ENCODE measurements around the gene CAPN12.

The CAPN12 gene

DNA sequence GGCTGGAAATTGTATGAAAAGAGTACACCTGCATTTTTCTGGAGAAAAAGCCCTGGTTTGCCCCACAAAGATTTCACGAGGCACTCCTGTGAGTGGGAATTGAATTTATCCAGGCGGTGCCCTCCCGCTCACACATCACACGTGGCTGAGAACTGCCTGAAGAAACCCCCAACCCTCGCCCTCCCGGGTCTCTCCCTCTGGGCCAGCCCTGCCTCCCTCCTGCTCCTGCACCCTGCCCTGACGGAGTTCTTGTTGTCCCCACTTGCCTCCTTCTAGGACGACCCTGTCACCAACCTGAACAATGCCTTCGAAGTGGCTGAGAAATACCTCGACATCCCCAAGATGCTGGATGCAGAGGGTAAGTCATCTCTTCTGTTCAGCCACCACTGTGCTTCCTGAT lies 35.2 kb downstream of the CAPN12 start:
- DNase-seq: no peak

- no peak for DNase-seq
Observed at GRCh38 chr19:38708413-38709024, 35.8 kb downstream of the CAPN12 start.

DNA sequence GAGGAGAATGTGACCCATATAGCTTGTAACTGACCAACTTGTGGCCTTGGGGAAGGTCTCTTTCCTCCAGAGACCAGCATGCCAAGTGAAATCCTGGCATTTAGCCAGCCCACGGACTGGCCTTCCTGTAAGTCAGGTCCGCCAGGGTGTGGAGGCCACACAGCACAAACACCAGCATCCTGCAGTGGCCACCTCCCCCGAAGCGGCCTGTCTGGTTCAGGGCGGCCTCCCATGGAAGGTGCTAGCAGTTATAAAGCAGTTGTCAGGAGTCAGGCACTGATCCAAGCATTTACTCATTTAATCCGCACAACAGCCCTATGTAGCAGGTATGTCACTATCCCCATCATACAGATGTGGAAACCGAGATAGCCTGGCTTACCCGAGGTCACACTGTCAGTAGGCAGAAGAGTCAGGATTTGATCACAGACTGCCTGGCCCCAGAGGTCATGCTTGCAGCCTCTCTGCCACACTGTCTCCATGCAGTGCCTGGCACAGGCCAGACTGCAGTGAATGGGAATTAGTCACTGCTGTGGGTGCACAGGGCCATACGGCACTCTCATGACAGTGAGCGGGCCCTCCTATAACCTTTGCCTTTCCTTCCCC lies 36.7 kb downstream of the CAPN12 start:
- DNase-seq: no peak

- no peak for DNase-seq
Observed at GRCh38 chr19:38706792-38707511, 37.3 kb downstream of the CAPN12 start.

DNA sequence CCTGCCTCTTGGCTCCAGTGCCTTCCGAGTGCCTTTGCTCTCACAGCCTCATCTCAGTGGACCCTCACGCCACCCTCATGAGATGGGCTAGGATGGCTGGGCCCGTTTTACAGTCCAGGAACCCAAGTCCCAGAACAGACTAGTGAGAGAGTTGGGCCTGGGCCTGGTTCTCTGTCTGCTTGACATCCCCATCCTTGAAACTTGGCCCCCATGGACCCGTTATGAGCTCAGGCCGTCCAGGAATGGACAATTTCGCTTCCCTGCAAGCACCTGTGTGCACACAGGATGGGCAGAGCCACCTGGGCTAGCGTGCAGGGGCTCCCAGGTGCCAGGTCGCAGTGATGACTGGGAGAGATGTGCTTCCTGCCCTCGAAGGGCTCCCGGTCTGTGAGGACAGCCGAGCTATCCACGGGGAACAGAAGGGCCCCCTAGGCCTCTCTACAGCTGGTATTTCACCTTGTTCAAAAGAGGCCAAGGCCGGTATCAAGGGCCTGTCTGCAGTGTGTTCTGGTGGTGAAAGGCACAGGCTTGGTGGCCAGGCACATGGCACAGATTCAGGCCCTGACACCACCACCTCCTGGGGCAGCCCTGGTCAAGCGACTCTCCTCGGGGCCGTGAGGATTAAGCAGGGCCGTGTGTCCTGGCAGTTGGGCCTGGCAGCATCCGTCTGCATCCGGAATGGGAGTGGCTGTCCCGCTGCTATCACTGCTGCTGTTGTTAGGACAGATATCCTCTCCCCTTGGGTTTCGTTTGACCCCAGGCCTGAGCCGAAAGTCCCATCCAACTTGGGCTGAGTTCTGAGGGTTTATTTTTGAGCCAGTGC lies 38.9 kb downstream of the CAPN12 start:
- no peak for DNase-seq

DNA sequence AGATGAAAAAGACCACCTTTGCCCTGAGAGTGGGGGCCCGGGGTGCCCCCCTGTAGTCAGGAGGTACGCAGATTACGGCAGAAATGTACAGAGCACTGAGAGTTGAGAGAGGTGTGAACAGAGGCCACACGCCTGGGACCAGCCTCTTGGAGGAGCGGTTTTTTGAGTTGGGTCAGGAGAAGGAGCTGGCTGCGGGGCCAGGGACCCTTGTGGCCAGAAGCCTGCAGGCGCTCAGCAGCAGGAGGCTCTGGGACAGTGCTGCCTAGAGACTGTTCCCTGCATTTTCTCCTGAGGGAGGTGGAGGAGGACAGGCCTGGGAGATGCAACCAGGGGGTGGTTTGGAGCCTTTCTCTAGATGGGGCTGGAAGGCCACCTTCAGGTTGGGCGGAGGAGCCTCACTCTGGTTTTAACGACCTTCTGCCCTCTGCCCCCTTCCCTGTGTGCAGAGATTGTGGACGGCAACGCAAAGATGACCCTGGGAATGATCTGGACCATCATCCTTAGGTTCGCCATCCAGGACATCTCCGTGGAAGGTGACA lies 39.7 kb downstream of the CAPN12 start:
- DNase-seq: no peak

- DNase-seq: no peak
Observed at GRCh38 chr19:38703509-38703908, 40.8 kb downstream of the CAPN12 start.

DNA sequence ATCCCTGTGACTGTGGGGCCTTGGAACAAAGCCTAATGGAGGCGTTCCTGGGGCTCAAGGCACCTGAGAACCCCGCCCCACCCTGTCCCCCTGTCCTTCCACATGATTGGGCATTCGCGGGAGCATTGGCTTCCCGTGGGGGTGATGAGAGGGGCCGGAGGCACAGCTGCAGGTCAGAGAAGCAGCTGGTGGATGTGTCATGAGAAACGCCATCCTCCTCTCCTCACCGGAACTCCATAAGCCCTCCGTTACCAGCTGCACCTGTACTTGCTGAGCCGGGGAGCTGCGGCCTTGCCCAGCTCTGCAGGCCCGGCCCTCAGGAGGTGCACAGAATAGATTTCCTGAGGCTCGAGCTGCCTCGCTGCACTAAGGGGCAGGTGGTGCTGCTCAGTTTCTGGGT lies 42.0 kb downstream of the CAPN12 start:
- no peak for DNase-seq

DNA sequence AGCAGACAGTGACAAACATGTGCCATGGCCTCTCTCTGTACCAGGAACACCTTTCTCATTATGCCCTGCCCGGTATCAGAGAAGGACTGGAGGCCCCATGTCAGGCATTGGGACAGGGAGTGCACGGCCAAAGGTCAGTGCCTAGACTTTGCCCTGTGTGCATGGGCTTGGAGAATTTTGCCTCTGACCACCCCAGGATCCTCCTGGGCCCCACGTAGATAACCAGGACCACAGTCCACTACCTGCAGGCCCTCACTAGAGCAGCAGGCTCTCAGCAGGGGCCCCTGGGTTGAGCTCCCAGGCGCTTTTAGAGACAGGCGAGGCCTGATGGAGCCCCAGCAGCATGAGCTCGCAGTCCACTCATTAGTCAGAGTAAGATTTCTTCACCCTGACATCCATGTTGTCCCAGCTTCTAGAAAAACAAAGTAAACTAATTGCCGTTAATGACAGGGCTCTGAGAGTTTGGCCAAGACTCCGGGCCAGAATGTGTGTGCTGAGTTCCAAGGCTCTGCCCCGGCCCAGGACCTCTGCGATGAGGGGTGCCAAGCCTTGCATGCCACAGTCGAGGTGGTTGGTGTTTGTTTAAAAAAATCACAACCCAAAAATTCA lies 42.7 kb downstream of the CAPN12 start:
- DNase-seq: no peak

DNA sequence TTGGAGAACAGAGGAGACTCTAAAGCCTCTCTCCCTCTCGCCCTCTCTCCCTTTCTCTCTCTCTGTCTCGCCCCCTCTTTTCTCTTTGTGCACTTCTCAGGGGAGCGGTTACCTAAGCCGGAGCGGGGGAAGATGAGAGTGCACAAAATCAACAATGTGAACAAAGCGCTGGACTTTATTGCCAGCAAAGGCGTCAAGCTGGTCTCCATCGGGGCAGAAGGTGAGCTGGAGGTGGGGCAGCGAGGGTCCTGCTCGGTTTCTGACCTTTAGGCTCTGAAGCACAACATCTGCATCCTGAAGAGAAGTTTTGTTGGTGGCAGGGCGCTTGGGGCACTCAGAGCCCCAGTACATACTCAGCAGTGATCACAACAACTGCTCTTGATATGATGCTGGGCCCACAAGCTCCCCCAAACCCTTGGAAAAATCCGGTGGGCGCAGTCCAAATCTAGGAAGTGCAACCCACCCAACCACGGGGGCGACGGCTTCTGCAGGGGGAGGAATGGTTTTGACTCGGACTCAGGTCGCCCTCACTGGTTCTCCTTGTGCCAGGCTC lies 43.3 kb downstream of the CAPN12 start:
- DNase-seq: no peak

GRCh38 chr19:38700350-38700901 lies 43.8 kb downstream of the CAPN12 start:
- DNase-seq: no peak

- DNase-seq: no peak
Observed at GRCh38 chr19:38699647-38700349, 44.5 kb downstream of the CAPN12 start.

DNA sequence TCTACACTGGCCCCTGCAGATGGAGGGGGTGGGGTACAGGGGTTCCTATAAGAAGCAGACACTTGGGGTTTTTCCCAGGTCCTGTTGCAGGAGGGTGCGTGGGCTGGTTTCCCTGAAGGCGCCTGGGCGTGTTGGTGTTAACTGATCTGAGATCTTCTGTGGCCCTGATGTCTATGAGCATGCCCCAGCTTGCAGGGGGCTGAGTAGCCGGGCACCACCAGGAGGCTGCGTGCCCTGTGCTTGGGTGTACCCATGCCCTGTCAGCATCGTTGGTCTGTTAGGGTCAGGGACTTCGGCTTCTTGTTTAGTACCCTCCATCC lies 45.3 kb downstream of the CAPN12 start:
- DNase-seq: no peak

DNA sequence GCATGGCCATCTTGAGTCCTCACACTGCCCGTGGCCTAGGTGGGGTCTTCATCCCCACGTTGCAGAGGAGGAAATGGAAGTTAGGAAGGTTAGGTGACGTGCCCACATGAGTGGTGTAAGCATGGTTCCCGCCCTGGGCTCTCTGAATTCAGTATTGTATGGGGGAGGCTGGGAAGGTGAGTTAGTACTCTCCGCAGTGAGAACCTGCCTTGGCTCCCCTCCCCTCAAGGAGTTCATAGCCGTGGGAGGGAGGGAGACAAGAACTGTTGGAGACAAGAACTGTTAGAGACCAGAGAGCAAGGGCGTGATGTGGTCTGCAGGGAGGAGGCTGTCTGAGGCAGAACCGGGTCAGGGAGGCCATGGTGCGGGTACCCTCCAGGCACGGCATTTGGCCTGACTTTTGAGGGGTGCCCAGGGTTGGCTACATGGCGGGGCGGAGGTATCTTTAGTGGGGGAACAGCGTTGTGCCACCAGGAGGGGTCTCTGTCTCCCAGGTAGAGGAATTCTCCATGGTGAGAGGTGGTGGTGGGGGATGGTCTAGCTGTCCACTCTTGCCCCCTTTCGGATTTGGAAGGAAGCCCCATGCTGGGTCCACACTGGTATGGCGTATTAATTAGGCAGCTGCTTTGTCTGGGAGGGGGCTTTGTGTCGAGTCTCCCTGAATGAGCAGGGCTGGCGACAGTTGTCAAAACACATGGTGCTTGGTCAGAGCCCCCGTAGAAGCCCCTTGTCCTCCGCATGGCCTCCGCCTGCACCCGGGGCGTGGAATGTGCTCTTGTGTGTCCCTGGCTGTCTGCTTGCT lies 45.8 kb downstream of the CAPN12 start:
- DNase-seq: no peak

DNA sequence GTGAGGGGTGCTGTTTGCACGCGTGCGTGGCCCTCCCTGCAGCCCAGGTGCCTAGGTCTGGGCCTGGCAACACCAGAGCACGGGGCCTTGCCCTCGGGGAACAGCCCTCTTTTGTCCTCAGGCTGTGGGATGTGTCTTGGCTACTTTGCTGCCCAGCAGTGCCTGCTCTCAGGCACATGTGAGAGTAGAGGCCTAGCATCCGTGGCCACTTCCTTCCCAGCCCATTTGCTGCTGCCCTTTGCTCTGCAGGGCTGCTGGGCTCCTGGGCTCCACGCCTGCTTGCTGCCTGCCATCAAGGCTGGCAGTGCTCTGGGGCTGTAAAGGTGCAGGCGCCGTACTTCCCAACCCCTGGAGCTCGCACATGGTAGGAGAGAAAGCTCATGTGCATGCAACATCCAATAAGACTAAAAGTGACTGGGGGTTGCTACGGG lies 46.6 kb downstream of the CAPN12 start:
- DNase-seq: no peak

DNA sequence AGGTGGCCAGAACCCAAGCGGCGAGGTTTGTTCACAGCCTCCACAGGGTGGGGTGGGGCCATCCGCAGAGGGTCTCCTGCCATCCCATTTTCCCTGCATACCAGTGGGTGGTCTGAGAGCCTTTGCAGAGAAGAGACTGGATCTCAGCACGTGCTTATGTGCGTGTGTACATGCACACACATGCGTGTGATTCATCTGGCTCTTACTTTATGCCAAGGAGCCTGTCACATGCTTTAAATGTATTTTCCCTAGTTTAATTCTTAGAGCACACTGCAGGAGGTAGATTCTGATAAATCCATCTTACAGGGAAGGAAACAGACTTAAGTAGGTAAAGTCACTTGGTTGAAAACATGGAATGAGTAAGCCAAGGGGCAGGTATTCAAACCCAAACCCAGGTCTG lies 47.1 kb downstream of the CAPN12 start:
- DNase-seq: no peak

GRCh38 chr19:38696729-38697055 lies 47.6 kb downstream of the CAPN12 start:
- DNase-seq: no peak

DNA sequence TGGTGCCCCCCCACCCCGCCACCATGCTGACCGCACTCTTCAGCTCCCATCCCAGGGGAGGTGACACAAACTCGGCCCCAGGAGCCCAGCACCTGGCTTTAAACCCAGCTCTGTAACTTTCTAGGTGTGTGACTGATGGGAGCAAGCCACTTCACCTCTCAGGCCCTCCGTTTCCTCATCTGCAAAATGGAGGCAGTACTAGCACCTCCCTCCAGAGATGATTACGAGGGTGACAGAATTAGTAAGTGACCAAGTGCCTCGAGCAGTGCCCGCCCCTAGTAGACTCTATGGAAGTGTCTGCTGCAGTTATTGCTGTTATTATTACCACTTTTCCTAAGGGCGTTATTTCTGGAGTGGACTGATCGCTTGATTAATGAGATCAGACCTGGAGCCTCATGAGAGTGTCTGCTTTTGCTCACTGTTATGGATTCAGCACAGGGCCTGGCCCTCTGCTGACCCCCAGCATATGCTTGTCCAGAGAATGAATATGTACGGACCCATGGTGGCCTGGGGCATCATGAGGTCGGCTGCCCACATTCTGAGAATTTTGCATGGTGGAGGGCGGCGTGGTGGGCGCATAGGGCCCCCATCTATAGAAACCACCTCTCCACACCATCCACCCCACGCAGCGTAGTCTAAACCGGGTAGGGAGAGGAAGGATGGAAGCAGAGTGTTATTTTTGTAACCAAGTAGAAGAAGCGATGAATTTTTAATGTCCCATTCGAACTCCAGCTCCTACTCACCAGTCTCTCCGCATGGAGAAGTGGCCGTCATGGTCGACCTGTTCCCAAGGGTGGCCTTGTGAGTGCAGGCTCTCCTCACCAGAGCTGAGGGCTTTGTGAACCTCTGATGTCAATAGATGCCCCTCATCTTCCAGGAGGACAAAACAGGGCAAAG lies 48.2 kb downstream of the CAPN12 start:
- no peak for DNase-seq

- no peak for DNase-seq
Observed at GRCh38 chr19:38695317-38695683, 49.0 kb downstream of the CAPN12 start.

Measured in COR-L47 (cell line).